Astrocyte (in vitro differentiated cells and primary cell): ENCODE measurements around the gene IDI2. TPM values are rescaled to one million over a fixed set of nuclear protein-coding genes. Genes with fewer than 3 reads are reported as not detected.
"Not testable (repeated sequence)": the region's sequence is repeated elsewhere in the genome, so short reads cannot be mapped to it uniquely, and the experiment has no call there.

Experiments
- DNase-seq: peaks from one replicate; pipeline ENCODE4 v3.0.0-alpha.2; 2010; ENCODE audit warnings: low read depth
- FAIRE-seq: peaks from 2 replicates; lab custom pipeline; 2011; peaks lifted over from hg19 to GRCh38; lab: Jason Lieb, UNC
- H2AFZ ChIP-seq: 2 replicates; pipeline ENCODE4 v1.6.0; 2012; ENCODE audit warnings: low read depth, low read length, inconsistent platforms
- H3K27ac ChIP-seq: 2 replicates; pipeline ENCODE4 v1.5.1; 2011; ENCODE audit warnings: low read depth, low read length, inconsistent platforms
- H3K27me3 ChIP-seq: 2 replicates; pipeline ENCODE4 v1.6.0; 2011; ENCODE audit warnings: low read length, inconsistent platforms; ENCODE audit not compliant: insufficient read depth
- H3K36me3 ChIP-seq: 2 replicates; pipeline ENCODE4 v1.5.1; 2011; ENCODE audit warnings: low read length, inconsistent platforms; ENCODE audit not compliant: insufficient read depth
- H3K4me1 ChIP-seq: 2 replicates; pipeline ENCODE4 v1.5.1; 2011; ENCODE audit warnings: low read length, inconsistent platforms; ENCODE audit not compliant: insufficient read depth
- H3K4me2 ChIP-seq: 2 replicates; pipeline ENCODE4 v1.6.0; 2012; ENCODE audit warnings: low read length, inconsistent platforms
- H3K4me3 ChIP-seq: 2 replicates; pipeline ENCODE4 v1.5.1; 2011; ENCODE audit warnings: low read depth, mild to moderate bottlenecking, low read length, inconsistent platforms; ENCODE audit not compliant: insufficient read depth
- H3K79me2 ChIP-seq: 2 replicates; pipeline ENCODE4 v1.6.0; 2012; ENCODE audit warnings: mild to moderate bottlenecking, low read length, inconsistent platforms; ENCODE audit not compliant: insufficient read depth
- H3K9ac ChIP-seq: 2 replicates; pipeline ENCODE4 v1.6.0; 2012; ENCODE audit warnings: mild to moderate bottlenecking, low read length, inconsistent platforms
- H3K9me3 ChIP-seq: 2 replicates; pipeline ENCODE4 v1.5.1; 2012; ENCODE audit warnings: low read depth, mild to moderate bottlenecking, low read length, inconsistent platforms; ENCODE audit not compliant: insufficient read depth
- H4K20me1 ChIP-seq: 2 replicates; pipeline ENCODE4 v1.6.0; 2012; ENCODE audit warnings: low read length, inconsistent platforms; ENCODE audit not compliant: insufficient read depth
- H3K27ac Mint-ChIP-seq: one replicate; pipeline ENCODE4 v1.8.0; 2021; ENCODE audit warnings: mild to moderate bottlenecking, mixed read lengths; ENCODE audit not compliant: unreplicated experiment
- H3K27me3 Mint-ChIP-seq: one replicate; pipeline ENCODE4 v1.8.0; 2021; ENCODE audit warnings: low read depth, mixed read lengths; ENCODE audit not compliant: unreplicated experiment
- H3K36me3 Mint-ChIP-seq: one replicate; pipeline ENCODE4 v1.8.0; 2021; ENCODE audit warnings: low read depth, mixed read lengths; ENCODE audit not compliant: unreplicated experiment
- H3K4me1 Mint-ChIP-seq: one replicate; pipeline ENCODE4 v1.8.0; 2021; ENCODE audit warnings: low read depth, mixed read lengths; ENCODE audit not compliant: unreplicated experiment
- H3K4me3 Mint-ChIP-seq: one replicate; pipeline ENCODE4 v1.8.0; 2021; ENCODE audit warnings: mild to moderate bottlenecking, moderate library complexity, mixed read lengths; ENCODE audit not compliant: unreplicated experiment
- H3K9me3 Mint-ChIP-seq: one replicate; pipeline ENCODE4 v1.8.0; 2021; ENCODE audit warnings: mild to moderate bottlenecking, mixed read lengths; ENCODE audit not compliant: unreplicated experiment
- CTCF ChIP-seq: IDR thresholded peaks from 2 replicates; pipeline ENCODE4 v1.5.1; 2011; ENCODE audit warnings: low read depth, mild to moderate bottlenecking, inconsistent platforms, low read length, moderate library complexity; ENCODE audit not compliant: insufficient read depth
- EZH2 ChIP-seq: IDR thresholded peaks from 2 replicates; pipeline ENCODE4 v1.6.1; 2012; ENCODE audit warnings: mild to moderate bottlenecking, low read length, inconsistent platforms; ENCODE audit not compliant: insufficient read depth
- total RNA-seq: library from RNA; stranded (reverse); gene quantifications from 2 replicates; pipeline ENCODE4 v1.2.1, GENCODE V29; 2021

IDI2 gene
- total RNA-seq, 1 donor from 2014 or later, result not detected

GRCh38 chr10:1041514-1041913 is 15.9 kb upstream of the IDI2 start:
- TF ChIP-seq EZH2 (no peak), CTCF (no peak)
- no peak overlapping the region for H3K27ac ChIP-seq
- H3K27me3 Mint-ChIP-seq, result no peaks in the 10 kb centered on the region
- no peaks in the 10 kb centered on the region for H3K27me3 ChIP-seq
- no peaks in the 10 kb centered on the region for H3K9me3 ChIP-seq
- FAIRE-seq (no peak), DNase-seq (no peak)
- no peak overlapping the region for H3K4me3 ChIP-seq
- H2AFZ ChIP-seq, result no peak overlapping the region
- H3K36me3 Mint-ChIP-seq, result peaks cover 6% of the 10 kb centered on the region
- H3K36me3 ChIP-seq, result peaks cover 43% of the 10 kb centered on the region
- no peak overlapping the region for H3K4me2 ChIP-seq
- peaks cover 52% of the 10 kb centered on the region for H4K20me1 ChIP-seq
- H3K4me3 Mint-ChIP-seq, result no peak overlapping the region
- no peak overlapping the region for H3K9ac ChIP-seq
- H3K9me3 Mint-ChIP-seq, result no peaks in the 10 kb centered on the region
- H3K79me2 ChIP-seq, result peaks cover 37% of the 10 kb centered on the region
- H3K27ac Mint-ChIP-seq, result no peak overlapping the region
- H3K4me1 ChIP-seq, result peaks cover 5% of the 10 kb centered on the region
- peaks cover 9% of the 10 kb centered on the region for H3K4me1 Mint-ChIP-seq

GRCh38 chr10:1040133-1040532 is 14.5 kb upstream of the IDI2 start:
- TF ChIP-seq CTCF (no peak), EZH2 (no peak)
- Mint-ChIP-seq H3K4me1 (peaks cover 9% of the 10 kb centered on the region), H3K4me3 (no peak overlapping the region), H3K27me3 (no peaks in the 10 kb centered on the region), H3K36me3 (peaks cover 6% of the 10 kb centered on the region), H3K9me3 (no peaks in the 10 kb centered on the region), H3K27ac (no peak overlapping the region)
- no peak overlapping the region for H3K4me3 ChIP-seq
- H3K9me3 ChIP-seq, result no peaks in the 10 kb centered on the region
- H3K36me3 ChIP-seq, result peaks cover 43% of the 10 kb centered on the region
- H3K9ac ChIP-seq, result no peak overlapping the region
- no peak overlapping the region for H2AFZ ChIP-seq
- FAIRE-seq (no peak), DNase-seq (no peak)
- peaks cover 39% of the 10 kb centered on the region for H4K20me1 ChIP-seq
- H3K4me1 ChIP-seq, result no peaks in the 10 kb centered on the region
- no peak overlapping the region for H3K4me2 ChIP-seq
- no peak overlapping the region for H3K27ac ChIP-seq
- peaks cover 23% of the 10 kb centered on the region for H3K79me2 ChIP-seq
- no peaks in the 10 kb centered on the region for H3K27me3 ChIP-seq

GRCh38 chr10:1038769-1039168 is 13.1 kb upstream of the IDI2 start:
- not testable (repeated sequence) for H3K9me3 Mint-ChIP-seq, H3K4me1 ChIP-seq, H2AFZ ChIP-seq, H3K79me2 ChIP-seq, H3K27me3 ChIP-seq, H3K9me3 ChIP-seq, H3K4me3 Mint-ChIP-seq, H3K4me3 ChIP-seq, H3K36me3 Mint-ChIP-seq, FAIRE-seq, H3K27me3 Mint-ChIP-seq, H3K27ac ChIP-seq, H3K4me1 Mint-ChIP-seq, DNase-seq, H3K27ac Mint-ChIP-seq, H3K9ac ChIP-seq, H3K4me2 ChIP-seq
- Histone ChIP-seq H3K36me3 (peaks cover 41% of the 10 kb centered on the region), H4K20me1 (peaks cover 25% of the 10 kb centered on the region)
